Sigmoid colon (tissue), 7 donors: Measurements from ENCODE around the gene U2SURP. TPM values are rescaled to one million over a fixed set of nuclear protein-coding genes. Genes with fewer than 3 reads are reported as not detected.
A peak's percentile ranks its signal among the peaks of the same experiment; 100 is the strongest.

Experiments used
- DNase-seq: peaks from one replicate; pipeline ENCODE4 v3.0.0-alpha.2; 2019
- H3K27ac ChIP-seq, 4 donors: fragments of 200-600 bp; sonication (generic); one replicate each; pipeline ENCODE4 v1.5.1; 2016 to 2019; ENCODE audit warnings: mild to moderate bottlenecking in 1 of 4
- H3K27me3 ChIP-seq, 3 donors: fragments of 200-600 bp; sonication (generic); one replicate each; pipeline ENCODE4 v1.5.1; 2019; ENCODE audit warnings: mild to moderate bottlenecking in 1 of 3
- H3K36me3 ChIP-seq, 4 donors: fragments of 200-600 bp; sonication (generic); one replicate each; pipeline ENCODE4 v1.5.1; 2016 to 2019
- H3K4me1 ChIP-seq, 4 donors: fragments of 200-600 bp; sonication (generic); one replicate each; pipeline ENCODE4 v1.5.1; 2017 to 2019
- H3K4me3 ChIP-seq, 4 donors: fragments of 200-600 bp; sonication (generic); one replicate each; pipeline ENCODE4 v1.5.1; 2017 to 2019; ENCODE audit warnings: mild to moderate bottlenecking in 2 of 4, moderate library complexity in 1 of 4
- H3K9me3 ChIP-seq, 4 donors: fragments of 200-600 bp in 3 of 4; sonication (generic) in 3 of 4; one replicate each; pipeline versions ENCODE4 v1.5.1 to v1.6.1; 2013 to 2019
- CTCF ChIP-seq, 4 experiments: fragments of 450-650 bp in 3 of 4; fragments of 200-600 bp in 1 of 4; IDR thresholded peaks; one replicate each; pipeline ENCODE4 v1.5.1; 2016 to 2019; ENCODE audit warnings: antibody characterized with exemption in 4 of 4, mild to moderate bottlenecking in 3 of 4, moderate library complexity in 2 of 4
- EP300 ChIP-seq, 4 donors: sonication (generic); formaldehyde crosslinking; IDR thresholded peaks; one replicate each; pipeline ENCODE4 v1.6.1; 2017; ENCODE audit warnings: antibody characterized with exemption in 4 of 4
- POLR2A ChIP-seq, 2 donors: fragments of 450-650 bp; IDR thresholded peaks; one replicate each; pipeline ENCODE4 v1.6.1; 2016; ENCODE audit warnings: antibody characterized with exemption in 2 of 2, mild to moderate bottlenecking in 2 of 2, moderate library complexity in 2 of 2
- POLR2AphosphoS5 ChIP-seq, 4 donors: sonication (generic); formaldehyde crosslinking; IDR thresholded peaks; one replicate each; pipeline ENCODE4 v1.6.1; 2017; ENCODE audit warnings: antibody characterized with exemption in 4 of 4
- WGBS, 2 donors: extraction: QIAGEN DNeasy Blood & Tissue Kit; methylation state at CpG; one replicate each; pipeline ENCODE4 v1.1.7; 2013; 5-methylcytosine and 5-hydroxymethylcytosine counted together
- intact Hi-C: fragments of 100-400 bp; cut with DNase I; formaldehyde crosslinking; loops from one replicate; pipeline ENCODE4 v1.15.1; 2023
- polyA plus RNA-seq, 3 donors: library from polyadenylated mRNA; stranded (reverse); fragments of 200-250 nt; gene quantifications; one replicate each; pipeline ENCODE4 v1.2.3, GENCODE V29; 2013
- total RNA-seq, 4 donors: library from RNA; depleted of rRNA; stranded (reverse); fragments of >200 nt; gene quantifications; one replicate each; pipeline ENCODE4 v1.1.0, GENCODE V29; 2016
- donor health status: healthy with polysubstance abuse.
- donor health status: Bipolar disorder and iron deficiency.
- donor health status: healthy.

U2SURP gene
- total and polyA plus RNA-seq, 7 donors, result 11.4 to 79.8 (median 66.8) TPM

- TF ChIP-seq EP300 (IDR thresholded peaks at IDR 0.05), result no peak
- no peak for TF ChIP-seq POLR2A (IDR thresholded peaks at IDR 0.05)
- TF ChIP-seq POLR2AphosphoS5 (IDR thresholded peaks at IDR 0.05), result no peak
- no peak for TF ChIP-seq CTCF (IDR thresholded peaks at IDR 0.05)
Measured at GRCh38 chr3:142982038-142982773, 19.2 kb upstream of the U2SURP start.

GRCh38 chr3:142983318-142983717, 18.1 kb upstream of the U2SURP start:
- intact Hi-C loops, result no loop called here
- Histone ChIP-seq H3K4me1 (no peaks in the 10 kb centered on the region), H3K4me3 (no peak overlapping the region), H3K27ac (no peak overlapping the region), H3K36me3 (no peaks in the 10 kb centered on the region), H3K27me3 (no peaks in the 10 kb centered on the region), H3K9me3 (no peaks in the 10 kb centered on the region)
- 67 to 86% methylated on average over 2 of the region's 2 CpGs for WGBS, 2 donors
- TF ChIP-seq CTCF (IDR thresholded peaks at IDR 0.05) (no peak), POLR2A (IDR thresholded peaks at IDR 0.05) (no peak), POLR2AphosphoS5 (IDR thresholded peaks at IDR 0.05) (no peak), EP300 (IDR thresholded peaks at IDR 0.05) (no peak)
- no peak for DNase-seq

More at GRCh38 chr3:142982038-142982773, 19.2 kb upstream of the U2SURP start:
- DNase-seq, result no peak
- intact Hi-C loops, result no loop called here
- WGBS, 2 donors, result 63 to 70% methylated on average over 7 of the region's 7 CpGs
- no peak overlapping the region for H3K4me3 ChIP-seq
- H3K27ac ChIP-seq, result no peak overlapping the region
- H3K4me1 ChIP-seq, result no peaks in the 10 kb centered on the region
- H3K27me3 ChIP-seq, result no peaks in the 10 kb centered on the region
- no peaks in the 10 kb centered on the region for H3K9me3 ChIP-seq
- no peaks in the 10 kb centered on the region for H3K36me3 ChIP-seq

GRCh38 chr3:142984255-142984654, 17.1 kb upstream of the U2SURP start:
- Histone ChIP-seq H3K4me3 (no peak overlapping the region), H3K27ac (no peak overlapping the region), H3K27me3 (no peaks in the 10 kb centered on the region), H3K4me1 (no peaks in the 10 kb centered on the region), H3K36me3 (no peaks in the 10 kb centered on the region), H3K9me3 (no peaks in the 10 kb centered on the region)
- DNase-seq, result no peak
- TF ChIP-seq POLR2A (IDR thresholded peaks at IDR 0.05), result no peak
- TF ChIP-seq POLR2AphosphoS5 (IDR thresholded peaks at IDR 0.05), result no peak
- no peak for TF ChIP-seq EP300 (IDR thresholded peaks at IDR 0.05)
- TF ChIP-seq CTCF (IDR thresholded peaks at IDR 0.05), result no peak
- WGBS, 2 donors, result 95 to 98% methylated on average over 3 of the region's 3 CpGs
- intact Hi-C loops, result no loop called here

GRCh38 chr3:142987080-142987700, 14.2 kb upstream of the U2SURP start:
- 60 to 70% methylated on average over 5 of the region's 5 CpGs for WGBS, 2 donors
- peak overlapping the region in 1 of 4 donors; percentile 31 for H3K27ac ChIP-seq

More at GRCh38 chr3:142987080-142987700, 14.2 kb upstream of the U2SURP start:
- H3K4me3 ChIP-seq, result no peak overlapping the region
- intact Hi-C loops, result no loop called here
- no peaks in the 10 kb centered on the region for H3K9me3 ChIP-seq
- no peaks in the 10 kb centered on the region for H3K36me3 ChIP-seq
- H3K4me1 ChIP-seq, result no peaks in the 10 kb centered on the region
- no peak for DNase-seq
- TF ChIP-seq CTCF (IDR thresholded peaks at IDR 0.05), result peak; percentile 15 to 56 (median 45)
- TF ChIP-seq POLR2A (IDR thresholded peaks at IDR 0.05), result no peak
- TF ChIP-seq EP300 (IDR thresholded peaks at IDR 0.05), result no peak
- no peaks in the 10 kb centered on the region for H3K27me3 ChIP-seq
